ENCODE data around the gene FFAR3. TPM values are rescaled to one million over a fixed set of nuclear protein-coding genes. Genes with fewer than 3 reads are reported as not detected.

FFAR3 gene
- total RNA-seq, 1 experiment from 2014 or later = not detected

DNA sequence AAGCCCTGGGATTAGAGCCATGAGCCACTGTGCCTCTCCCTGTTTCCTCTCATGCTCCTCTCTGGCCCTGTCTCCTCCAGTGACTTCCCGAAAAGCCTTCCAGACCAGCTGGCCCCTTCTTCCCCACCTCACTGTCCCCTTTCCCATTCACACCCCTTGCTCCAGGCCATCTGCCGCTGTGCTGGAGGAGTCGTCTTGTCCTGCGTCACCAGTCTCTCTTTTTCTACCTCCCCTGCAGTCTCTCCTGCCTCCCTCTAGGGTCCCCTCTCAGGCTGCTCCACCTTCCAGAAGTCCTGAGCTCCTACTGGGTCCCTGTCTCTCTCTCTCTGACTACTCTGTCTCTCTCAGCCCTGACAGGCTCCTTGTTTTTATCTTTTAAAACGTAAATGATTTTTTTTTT lies 15.8 kb upstream of the FFAR3 start:
- Histone ChIP-seq H3K27ac (ENCODE audit: low read length) (no peak overlapping the region), H3K4me3 (ENCODE audit: low read length) (no peak overlapping the region), H3K9ac (ENCODE audit: low read length) (no peak overlapping the region), H3K4me2 (ENCODE audit: low read length) (no peak overlapping the region), H3K79me2 (ENCODE audit: low read length) (no peaks in the 10 kb centered on the region), H3F3A (ENCODE audit: low read length, unreplicated experiment) (no peaks in the 10 kb centered on the region), H2AFZ (ENCODE audit: low read length) (no peak overlapping the region), H3K36me3 (ENCODE audit: low read depth, low read length) (no peaks in the 10 kb centered on the region), H3K27me3 (ENCODE audit: low read length) (peaks cover 18% of the 10 kb centered on the region; the same call in 1 of the 2 replicates), H4K20me1 (ENCODE audit: low read length) (no peaks in the 10 kb centered on the region), H3K9me3 (ENCODE audit: low read length) (no peaks in the 10 kb centered on the region), H3K9me2 (replicated peaks; ENCODE audit: low read length) (no peaks in the 10 kb centered on the region), H3K4me1 (ENCODE audit: insufficient read depth, low read length) (no peaks in the 10 kb centered on the region)
- BruUV-seq (replicated peaks) = no TSS peak
- ATAC-seq (no peak), DNase-seq (no peak)
- no peak for TF ChIP-seq EZH2phosphoT487 (IDR thresholded peaks at IDR 0.05; ENCODE audit: borderline replicate concordance, low read length)
- TF ChIP-seq, protein P1, sequence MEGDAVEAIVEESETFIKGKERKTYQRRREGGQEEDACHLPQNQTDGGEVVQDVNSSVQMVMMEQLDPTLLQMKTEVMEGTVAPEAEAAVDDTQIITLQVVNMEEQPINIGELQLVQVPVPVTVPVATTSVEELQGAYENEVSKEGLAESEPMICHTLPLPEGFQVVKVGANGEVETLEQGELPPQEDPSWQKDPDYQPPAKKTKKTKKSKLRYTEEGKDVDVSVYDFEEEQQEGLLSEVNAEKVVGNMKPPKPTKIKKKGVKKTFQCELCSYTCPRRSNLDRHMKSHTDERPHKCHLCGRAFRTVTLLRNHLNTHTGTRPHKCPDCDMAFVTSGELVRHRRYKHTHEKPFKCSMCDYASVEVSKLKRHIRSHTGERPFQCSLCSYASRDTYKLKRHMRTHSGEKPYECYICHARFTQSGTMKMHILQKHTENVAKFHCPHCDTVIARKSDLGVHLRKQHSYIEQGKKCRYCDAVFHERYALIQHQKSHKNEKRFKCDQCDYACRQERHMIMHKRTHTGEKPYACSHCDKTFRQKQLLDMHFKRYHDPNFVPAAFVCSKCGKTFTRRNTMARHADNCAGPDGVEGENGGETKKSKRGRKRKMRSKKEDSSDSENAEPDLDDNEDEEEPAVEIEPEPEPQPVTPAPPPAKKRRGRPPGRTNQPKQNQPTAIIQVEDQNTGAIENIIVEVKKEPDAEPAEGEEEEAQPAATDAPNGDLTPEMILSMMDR (conservative IDR thresholded peaks at IDR 0.05; ENCODE audit: low read depth, low read length) = no peak
- no peak for TF ChIP-seq EZH2 (IDR thresholded peaks at IDR 0.05; ENCODE audit: low read length, unreplicated experiment)
- intact Hi-C loops (cut with micrococcal nuclease) = no loop called here
- ChIA-PET CTCF (no interaction called here), POLR2A (ENCODE audit: unreplicated experiment) (no interaction called here)

DNA sequence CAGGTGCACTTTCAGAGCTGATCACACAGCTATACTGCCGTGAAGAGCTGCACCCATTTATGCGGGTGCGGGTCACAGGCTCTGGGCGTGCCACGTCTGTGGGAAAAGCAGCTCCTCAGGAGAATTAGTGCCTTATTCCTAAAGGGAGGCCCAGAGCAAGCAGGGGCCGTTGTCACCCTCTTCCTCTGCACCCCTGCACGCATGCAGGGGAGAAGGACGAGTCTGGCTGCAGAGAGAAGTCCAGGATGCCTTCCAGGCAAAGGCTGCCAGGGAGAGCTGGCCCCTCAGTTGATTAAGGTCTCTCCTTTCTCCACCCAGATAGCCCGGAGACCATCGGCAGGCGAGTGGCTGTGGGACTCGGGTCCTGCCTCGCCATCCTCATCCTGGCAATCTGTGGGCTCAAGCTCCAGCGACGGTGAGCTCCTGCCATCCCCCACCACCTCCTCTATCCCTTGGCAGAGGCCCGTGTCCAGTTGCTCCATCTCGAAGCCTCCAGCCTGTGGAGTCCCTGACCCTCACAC lies 13.7 kb upstream of the FFAR3 start:
- H3K79me2 ChIP-seq (ENCODE audit: low read length) = no peaks in the 10 kb centered on the region
- no peak overlapping the region for H3K4me2 ChIP-seq (ENCODE audit: low read length)
- POLR2A ChIA-PET (ENCODE audit: unreplicated experiment) = no interaction called here
- CTCF ChIA-PET = no interaction called here
- intact Hi-C loops (cut with micrococcal nuclease) = no loop called here
- no peak overlapping the region for H3K27ac ChIP-seq (ENCODE audit: low read length)
- no peak for ATAC-seq
- no TSS peak for BruUV-seq (replicated peaks)
- TF ChIP-seq, protein P1 (conservative IDR thresholded peaks at IDR 0.05; ENCODE audit: low read depth, low read length) = no peak
- TF ChIP-seq EZH2phosphoT487 (IDR thresholded peaks at IDR 0.05; ENCODE audit: borderline replicate concordance, low read length) (no peak), EZH2 (IDR thresholded peaks at IDR 0.05; ENCODE audit: low read length, unreplicated experiment) (no peak)
- no peak overlapping the region for H2AFZ ChIP-seq (ENCODE audit: low read length)
- H3K9me2 ChIP-seq (replicated peaks; ENCODE audit: low read length) = no peaks in the 10 kb centered on the region
- H3F3A ChIP-seq (ENCODE audit: low read length, unreplicated experiment) = no peaks in the 10 kb centered on the region
- no peaks in the 10 kb centered on the region for H3K36me3 ChIP-seq (ENCODE audit: low read depth, low read length)
- H4K20me1 ChIP-seq (ENCODE audit: low read length) = no peaks in the 10 kb centered on the region
- H3K4me1 ChIP-seq (ENCODE audit: insufficient read depth, low read length) = no peaks in the 10 kb centered on the region
- no peak overlapping the region for H3K4me3 ChIP-seq (ENCODE audit: low read length)
- H3K9me3 ChIP-seq (ENCODE audit: low read length) = no peaks in the 10 kb centered on the region
- no peak for DNase-seq
- H3K9ac ChIP-seq (ENCODE audit: low read length) = no peak overlapping the region
- H3K27me3 ChIP-seq (ENCODE audit: low read length) = peaks cover 21% of the 10 kb centered on the region; the same call in 1 of the 2 replicates

DNA sequence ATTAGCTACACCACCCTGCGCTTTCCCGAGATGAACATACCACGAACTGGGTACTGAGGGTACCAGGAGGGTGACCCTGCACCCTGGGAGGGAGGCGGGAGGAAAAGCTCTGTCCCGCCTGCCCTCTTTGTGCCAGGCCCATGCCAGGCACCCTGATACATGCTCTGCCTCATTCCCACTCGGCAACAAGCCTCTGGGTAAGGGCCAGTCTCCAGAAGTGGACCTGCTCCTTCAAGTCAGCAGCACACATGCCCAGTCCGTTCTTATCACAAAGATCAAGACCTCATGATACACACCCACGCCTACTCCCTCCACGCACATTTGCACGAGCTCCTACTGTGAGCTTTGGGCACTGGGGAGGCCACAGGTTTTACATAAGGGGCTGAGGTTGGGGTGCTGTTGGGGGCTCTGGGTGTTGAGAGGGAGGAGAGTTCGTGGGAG lies 12.6 kb upstream of the FFAR3 start:
- H3K9me3 ChIP-seq (ENCODE audit: low read length) = no peaks in the 10 kb centered on the region
- POLR2A ChIA-PET (ENCODE audit: unreplicated experiment) = no interaction called here
- intact Hi-C loops (cut with micrococcal nuclease) = no loop called here
- no peaks in the 10 kb centered on the region for H4K20me1 ChIP-seq (ENCODE audit: low read length)
- CTCF ChIA-PET = no interaction called here
- H3K4me2 ChIP-seq (ENCODE audit: low read length) = no peak overlapping the region
- ATAC-seq (no peak), DNase-seq (no peak)
- H3K27ac ChIP-seq (ENCODE audit: low read length) = no peak overlapping the region
- H3K9me2 ChIP-seq (replicated peaks; ENCODE audit: low read length) = no peaks in the 10 kb centered on the region
- H3K9ac ChIP-seq (ENCODE audit: low read length) = no peak overlapping the region
- peaks cover 21% of the 10 kb centered on the region; the same call in 1 of the 2 replicates for H3K27me3 ChIP-seq (ENCODE audit: low read length)
- H3K79me2 ChIP-seq (ENCODE audit: low read length) = no peaks in the 10 kb centered on the region
- no TSS peak for BruUV-seq (replicated peaks)
- H3K4me1 ChIP-seq (ENCODE audit: insufficient read depth, low read length) = no peaks in the 10 kb centered on the region
- H3K36me3 ChIP-seq (ENCODE audit: low read depth, low read length) = no peaks in the 10 kb centered on the region
- no peak overlapping the region for H3K4me3 ChIP-seq (ENCODE audit: low read length)
- no peaks in the 10 kb centered on the region for H3F3A ChIP-seq (ENCODE audit: low read length, unreplicated experiment)
- no peak for TF ChIP-seq EZH2 (IDR thresholded peaks at IDR 0.05; ENCODE audit: low read length, unreplicated experiment)
- H2AFZ ChIP-seq (ENCODE audit: low read length) = no peak overlapping the region
